Neural cell (in vitro differentiated cells): ENCODE results near the gene BCAS1. TPM values are rescaled to one million over a fixed set of nuclear protein-coding genes. Genes with fewer than 3 reads are reported as not detected.

Experiments used
- H2AFZ ChIP-seq: fragments of 200-600, 300-800 bp; sonication (generic), shearing (Covaris generic); 2 replicates; pipeline ENCODE4 v1.6.0; 2014; ENCODE audit warnings: low read depth, mild to moderate bottlenecking, antibody characterized with exemption, low read length, moderate library complexity
- H3F3A ChIP-seq: fragments of 200-600 bp; shearing (Covaris generic); 2 replicates; pipeline ENCODE4 v1.6.1; 2016; ENCODE audit warnings: mild to moderate bottlenecking, moderate library complexity, mixed read lengths, antibody characterized with exemption, low read length; ENCODE audit not compliant: insufficient read depth, poor library complexity, severe bottlenecking
- H3K27ac ChIP-seq: fragments of 200-600, 300-800 bp; sonication (generic), shearing (Covaris generic); 2 replicates; pipeline ENCODE4 v1.5.1; 2014; ENCODE audit warnings: mild to moderate bottlenecking, low read length, moderate library complexity
- H3K27me3 ChIP-seq: fragments of 300-800, 200-600 bp; sonication (generic), shearing (Covaris generic); 2 replicates; pipeline ENCODE4 v1.6.0; 2014; ENCODE audit warnings: mild to moderate bottlenecking, low read depth, low read length, moderate library complexity; ENCODE audit not compliant: insufficient read depth
- H3K36me3 ChIP-seq: fragments of 300-800, 200-600 bp; sonication (generic), shearing (Covaris generic); 2 replicates; pipeline ENCODE4 v1.5.1; 2014; ENCODE audit warnings: mild to moderate bottlenecking, antibody characterized with exemption, low read length, moderate library complexity; ENCODE audit not compliant: insufficient read depth
- H3K4me2 ChIP-seq: fragments of 300-800, 200-600 bp; sonication (generic), shearing (Covaris generic); 2 replicates; pipeline ENCODE4 v1.6.0; 2014; ENCODE audit warnings: mild to moderate bottlenecking, low read length
- H3K4me3 ChIP-seq: fragments of 300-800, 200-600 bp; sonication (generic), shearing (Covaris generic); 2 replicates; pipeline ENCODE4 v1.5.1; 2014; ENCODE audit warnings: mild to moderate bottlenecking, low read length, moderate library complexity
- H3K79me2 ChIP-seq: fragments of 200-600 bp; shearing (Covaris generic); replicated peaks from 2 replicates; pipeline ENCODE4 v1.6.0; 2014; ENCODE audit warnings: mild to moderate bottlenecking, low read length, moderate library complexity; ENCODE audit not compliant: insufficient read depth
- H3K9ac ChIP-seq: fragments of 300-800, 200-600 bp; sonication (generic), shearing (Covaris generic); 2 replicates; pipeline ENCODE4 v1.6.1; 2016; ENCODE audit warnings: mild to moderate bottlenecking, low read length, mixed read lengths
- H3K9me2 ChIP-seq: fragments of 200-600 bp; shearing (Covaris generic); 2 replicates; pipeline ENCODE4 v1.6.1; 2016; ENCODE audit warnings: mild to moderate bottlenecking, low read length, mixed read lengths; ENCODE audit not compliant: insufficient read depth
- H3K9me3 ChIP-seq: fragments of 200-600, 300-800 bp; sonication (generic), shearing (Covaris generic); 2 replicates; pipeline ENCODE4 v1.6.1; 2016; ENCODE audit warnings: mild to moderate bottlenecking, mixed run types, low read length, moderate library complexity, mixed read lengths
- H4K20me1 ChIP-seq: fragments of 200-600 bp; shearing (Covaris generic); 2 replicates; pipeline ENCODE4 v1.6.1; 2016; ENCODE audit warnings: mild to moderate bottlenecking, mixed run types; ENCODE audit not compliant: insufficient read depth
- EP300 ChIP-seq: fragments of 450-650 bp; conservative IDR thresholded peaks from 2 replicates; pipeline ENCODE4 v1.6.1; 2014; ENCODE audit warnings: antibody characterized with exemption, mild to moderate bottlenecking, moderate library complexity; ENCODE audit not compliant: poor library complexity, severe bottlenecking
- EZH2 ChIP-seq: fragments of 200-600, 300-800 bp; shearing (Covaris generic), sonication (generic); IDR thresholded peaks from 2 replicates; pipeline ENCODE4 v1.6.1; 2014; ENCODE audit warnings: antibody characterized with exemption, low read length, borderline replicate concordance, mild to moderate bottlenecking; ENCODE audit not compliant: insufficient read depth, poor library complexity, severe bottlenecking
- MXI1 ChIP-seq: fragments of 450-650 bp; conservative IDR thresholded peaks from 2 replicates; pipeline ENCODE4 v1.6.1; 2014; ENCODE audit warnings: antibody characterized with exemption, mild to moderate bottlenecking; ENCODE audit not compliant: poor library complexity, severe bottlenecking
- POLR2AphosphoS5 ChIP-seq: IDR thresholded peaks from 2 replicates; pipeline ENCODE4 v1.6.1; 2012
- RAD21 ChIP-seq: fragments of 450-650 bp; conservative IDR thresholded peaks from 2 replicates; pipeline ENCODE4 v1.6.1; 2014; ENCODE audit warnings: antibody characterized with exemption, mild to moderate bottlenecking, moderate library complexity
- SMC3 ChIP-seq: fragments of 450-650 bp; conservative IDR thresholded peaks from 2 replicates; pipeline ENCODE4 v1.6.1; 2014; ENCODE audit warnings: antibody characterized with exemption, mild to moderate bottlenecking, moderate library complexity; ENCODE audit not compliant: poor library complexity
- TAF1 ChIP-seq: IDR thresholded peaks from 2 replicates; pipeline ENCODE4 v1.6.1; 2012; ENCODE audit warnings: low read depth
- polyA plus RNA-seq: library from polyadenylated mRNA; depleted of rRNA; stranded (reverse); fragments of >200 nt; gene quantifications from 2 replicates; pipeline ENCODE4 v1.2.3, GENCODE V29; 2014
- TF ChIP-seq, protein P1 (sequence below): IDR thresholded peaks from 2 replicates; pipeline ENCODE4 v1.6.1; 2012; ENCODE audit warnings: borderline replicate concordance
- TF ChIP-seq, protein P2 (sequence below): fragments of 450-650 bp; IDR thresholded peaks from 2 replicates; pipeline ENCODE4 v1.5.1; 2014; ENCODE audit warnings: antibody characterized with exemption, mild to moderate bottlenecking, moderate library complexity; ENCODE audit not compliant: poor library complexity, severe bottlenecking

Gene BCAS1
- polyA plus RNA-seq, 1 donor from 2014 or later: not detected

DNA sequence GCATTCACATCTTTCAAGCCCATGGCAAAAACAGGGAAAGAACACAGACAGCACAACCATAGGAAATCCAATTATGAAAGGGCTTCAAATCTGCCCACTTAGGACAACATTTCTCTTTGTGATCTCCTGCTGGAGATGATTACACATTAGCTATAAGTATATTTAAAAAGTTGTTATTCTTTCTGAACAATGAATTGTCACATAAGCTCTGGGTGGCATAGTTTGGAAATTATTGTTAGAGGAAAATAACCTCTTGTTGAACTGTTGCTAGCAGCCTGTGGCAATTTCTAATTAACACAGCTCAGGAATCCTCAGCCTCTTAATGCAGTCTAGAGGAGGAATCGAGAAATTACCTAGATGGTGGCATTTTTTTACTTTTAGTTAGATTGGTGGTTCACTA lies 54.9 kb downstream of the BCAS1 start:
- TF ChIP-seq RAD21 (no peak), MXI1 (no peak), TAF1 (no peak), EZH2 (no peak)
- H3F3A ChIP-seq: no peaks in the 10 kb centered on the region
- H3K9me2 ChIP-seq: no peaks in the 10 kb centered on the region
- no peaks in the 10 kb centered on the region for H3K27me3 ChIP-seq
- no peak overlapping the region for H3K4me2 ChIP-seq
- no peaks in the 10 kb centered on the region for H3K79me2 ChIP-seq
- no peak overlapping the region for H2AFZ ChIP-seq
- no peaks in the 10 kb centered on the region for H3K9me3 ChIP-seq
- H3K27ac ChIP-seq: no peak overlapping the region
- H4K20me1 ChIP-seq: no peaks in the 10 kb centered on the region
- H3K9ac ChIP-seq: no peak overlapping the region
- no peak overlapping the region for H3K4me3 ChIP-seq
- no peaks in the 10 kb centered on the region for H3K36me3 ChIP-seq

DNA sequence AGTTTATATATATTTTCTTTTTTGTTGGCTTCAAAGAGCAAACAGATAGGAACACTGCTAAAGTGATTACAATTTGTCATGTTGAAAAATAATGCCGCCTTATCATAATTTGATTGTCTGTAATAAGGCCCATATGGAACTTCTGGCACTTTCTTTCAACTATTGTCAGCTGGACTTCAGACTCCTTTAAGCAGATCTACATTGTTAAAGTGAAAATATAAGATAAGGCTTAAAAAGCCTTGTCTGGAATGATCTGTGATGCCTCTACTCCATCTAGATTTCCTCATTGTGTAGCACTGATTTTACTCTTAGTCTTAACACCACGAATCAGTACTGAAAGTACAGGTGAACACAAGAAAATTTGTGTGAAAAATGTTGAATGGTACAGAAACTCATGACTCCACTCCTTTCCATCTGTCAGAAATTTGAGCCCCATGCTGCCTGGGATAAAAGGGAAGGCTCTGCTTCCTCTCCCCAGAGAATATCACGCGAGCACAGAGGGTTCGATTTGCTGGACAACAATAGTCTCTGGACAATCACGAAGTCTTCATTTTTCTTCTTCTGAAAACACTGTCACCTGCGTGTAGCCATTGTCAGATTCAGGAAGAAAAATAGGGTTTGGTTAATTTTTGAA lies 56.0 kb downstream of the BCAS1 start:
- TF ChIP-seq, protein P1, sequence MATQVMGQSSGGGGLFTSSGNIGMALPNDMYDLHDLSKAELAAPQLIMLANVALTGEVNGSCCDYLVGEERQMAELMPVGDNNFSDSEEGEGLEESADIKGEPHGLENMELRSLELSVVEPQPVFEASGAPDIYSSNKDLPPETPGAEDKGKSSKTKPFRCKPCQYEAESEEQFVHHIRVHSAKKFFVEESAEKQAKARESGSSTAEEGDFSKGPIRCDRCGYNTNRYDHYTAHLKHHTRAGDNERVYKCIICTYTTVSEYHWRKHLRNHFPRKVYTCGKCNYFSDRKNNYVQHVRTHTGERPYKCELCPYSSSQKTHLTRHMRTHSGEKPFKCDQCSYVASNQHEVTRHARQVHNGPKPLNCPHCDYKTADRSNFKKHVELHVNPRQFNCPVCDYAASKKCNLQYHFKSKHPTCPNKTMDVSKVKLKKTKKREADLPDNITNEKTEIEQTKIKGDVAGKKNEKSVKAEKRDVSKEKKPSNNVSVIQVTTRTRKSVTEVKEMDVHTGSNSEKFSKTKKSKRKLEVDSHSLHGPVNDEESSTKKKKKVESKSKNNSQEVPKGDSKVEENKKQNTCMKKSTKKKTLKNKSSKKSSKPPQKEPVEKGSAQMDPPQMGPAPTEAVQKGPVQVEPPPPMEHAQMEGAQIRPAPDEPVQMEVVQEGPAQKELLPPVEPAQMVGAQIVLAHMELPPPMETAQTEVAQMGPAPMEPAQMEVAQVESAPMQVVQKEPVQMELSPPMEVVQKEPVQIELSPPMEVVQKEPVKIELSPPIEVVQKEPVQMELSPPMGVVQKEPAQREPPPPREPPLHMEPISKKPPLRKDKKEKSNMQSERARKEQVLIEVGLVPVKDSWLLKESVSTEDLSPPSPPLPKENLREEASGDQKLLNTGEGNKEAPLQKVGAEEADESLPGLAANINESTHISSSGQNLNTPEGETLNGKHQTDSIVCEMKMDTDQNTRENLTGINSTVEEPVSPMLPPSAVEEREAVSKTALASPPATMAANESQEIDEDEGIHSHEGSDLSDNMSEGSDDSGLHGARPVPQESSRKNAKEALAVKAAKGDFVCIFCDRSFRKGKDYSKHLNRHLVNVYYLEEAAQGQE: no peak
- TF ChIP-seq RAD21 (no peak), EP300 (no peak), SMC3 (no peak), MXI1 (no peak), POLR2AphosphoS5 (no peak), EZH2 (no peak), TAF1 (no peak)
- TF ChIP-seq, protein P2, sequence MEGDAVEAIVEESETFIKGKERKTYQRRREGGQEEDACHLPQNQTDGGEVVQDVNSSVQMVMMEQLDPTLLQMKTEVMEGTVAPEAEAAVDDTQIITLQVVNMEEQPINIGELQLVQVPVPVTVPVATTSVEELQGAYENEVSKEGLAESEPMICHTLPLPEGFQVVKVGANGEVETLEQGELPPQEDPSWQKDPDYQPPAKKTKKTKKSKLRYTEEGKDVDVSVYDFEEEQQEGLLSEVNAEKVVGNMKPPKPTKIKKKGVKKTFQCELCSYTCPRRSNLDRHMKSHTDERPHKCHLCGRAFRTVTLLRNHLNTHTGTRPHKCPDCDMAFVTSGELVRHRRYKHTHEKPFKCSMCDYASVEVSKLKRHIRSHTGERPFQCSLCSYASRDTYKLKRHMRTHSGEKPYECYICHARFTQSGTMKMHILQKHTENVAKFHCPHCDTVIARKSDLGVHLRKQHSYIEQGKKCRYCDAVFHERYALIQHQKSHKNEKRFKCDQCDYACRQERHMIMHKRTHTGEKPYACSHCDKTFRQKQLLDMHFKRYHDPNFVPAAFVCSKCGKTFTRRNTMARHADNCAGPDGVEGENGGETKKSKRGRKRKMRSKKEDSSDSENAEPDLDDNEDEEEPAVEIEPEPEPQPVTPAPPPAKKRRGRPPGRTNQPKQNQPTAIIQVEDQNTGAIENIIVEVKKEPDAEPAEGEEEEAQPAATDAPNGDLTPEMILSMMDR: no peak
- H3K4me2 ChIP-seq: no peak overlapping the region
- no peaks in the 10 kb centered on the region for H3K9me3 ChIP-seq
- H3K27ac ChIP-seq: no peak overlapping the region
- no peaks in the 10 kb centered on the region for H3K9me2 ChIP-seq
- H3K27me3 ChIP-seq: no peaks in the 10 kb centered on the region
- H3K9ac ChIP-seq: no peak overlapping the region
- H3K4me3 ChIP-seq: no peak overlapping the region
- no peaks in the 10 kb centered on the region for H3K36me3 ChIP-seq
- no peaks in the 10 kb centered on the region for H3K79me2 ChIP-seq
- H3F3A ChIP-seq: no peaks in the 10 kb centered on the region
- H2AFZ ChIP-seq: no peak overlapping the region
- H4K20me1 ChIP-seq: no peaks in the 10 kb centered on the region
